Renal cortical epithelial cell (primary cell): ENCODE results near the gene FAM222A. TPM values are rescaled to one million over a fixed set of nuclear protein-coding genes. Genes with fewer than 3 reads are reported as not detected.
A peak's percentile ranks its signal among the peaks of the same experiment; 100 is the strongest.

ENCODE experiments used
- DNase-seq: peaks from one replicate; pipeline ENCODE4 v3.0.0-alpha.2; 2011; ENCODE audit warnings: low read depth
- total RNA-seq: library from RNA; depleted of rRNA; stranded (reverse); fragments of >200 nt; gene quantifications from 2 replicates; pipeline ENCODE4 v1.2.3, GENCODE V29; 2014

FAM222A gene
- total RNA-seq, 1 donor from 2014 or later = 3.1 TPM

DNA sequence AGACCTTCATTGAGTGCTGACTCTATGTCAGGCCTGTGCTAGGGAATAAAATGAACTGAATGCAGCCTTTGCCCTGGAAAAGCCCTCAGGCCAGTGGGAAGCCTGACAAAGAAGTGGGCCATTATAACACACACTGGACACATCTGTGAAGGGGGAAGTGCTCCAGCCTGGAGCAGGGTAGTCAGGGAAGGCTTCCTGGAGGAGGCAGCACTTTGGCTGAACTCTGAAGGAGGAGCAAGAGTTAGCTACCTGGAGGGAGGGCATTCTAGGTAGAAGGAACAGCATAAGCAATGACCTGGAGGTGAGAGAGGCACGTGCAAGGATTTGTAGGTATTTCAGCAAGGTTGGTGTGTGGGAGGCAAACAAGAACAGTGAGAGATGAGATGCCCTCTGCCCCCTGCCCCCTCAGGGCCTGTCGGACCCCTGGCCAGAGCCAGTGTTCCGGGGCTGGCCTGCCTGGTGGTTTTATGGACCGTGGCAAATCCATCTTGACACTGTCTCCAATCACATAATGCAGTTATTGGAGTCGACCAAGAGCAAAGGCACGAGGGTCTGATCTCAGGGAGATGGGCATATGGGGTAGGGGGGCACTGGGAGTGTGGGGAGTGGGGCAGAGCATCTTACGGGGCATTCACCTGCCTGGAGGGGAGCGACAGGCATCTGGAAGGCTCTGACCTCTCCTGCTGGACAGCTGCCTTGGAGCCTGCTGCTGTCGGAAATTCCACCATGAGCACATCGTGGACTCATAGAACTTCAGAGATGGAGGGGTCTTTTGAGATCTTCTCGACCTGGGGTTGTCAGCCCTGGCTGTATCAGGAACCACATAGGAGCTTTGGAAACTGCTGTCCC is 2.7 kb upstream of the FAM222A start:
- DNase-seq = peak; percentile 87

DNA sequence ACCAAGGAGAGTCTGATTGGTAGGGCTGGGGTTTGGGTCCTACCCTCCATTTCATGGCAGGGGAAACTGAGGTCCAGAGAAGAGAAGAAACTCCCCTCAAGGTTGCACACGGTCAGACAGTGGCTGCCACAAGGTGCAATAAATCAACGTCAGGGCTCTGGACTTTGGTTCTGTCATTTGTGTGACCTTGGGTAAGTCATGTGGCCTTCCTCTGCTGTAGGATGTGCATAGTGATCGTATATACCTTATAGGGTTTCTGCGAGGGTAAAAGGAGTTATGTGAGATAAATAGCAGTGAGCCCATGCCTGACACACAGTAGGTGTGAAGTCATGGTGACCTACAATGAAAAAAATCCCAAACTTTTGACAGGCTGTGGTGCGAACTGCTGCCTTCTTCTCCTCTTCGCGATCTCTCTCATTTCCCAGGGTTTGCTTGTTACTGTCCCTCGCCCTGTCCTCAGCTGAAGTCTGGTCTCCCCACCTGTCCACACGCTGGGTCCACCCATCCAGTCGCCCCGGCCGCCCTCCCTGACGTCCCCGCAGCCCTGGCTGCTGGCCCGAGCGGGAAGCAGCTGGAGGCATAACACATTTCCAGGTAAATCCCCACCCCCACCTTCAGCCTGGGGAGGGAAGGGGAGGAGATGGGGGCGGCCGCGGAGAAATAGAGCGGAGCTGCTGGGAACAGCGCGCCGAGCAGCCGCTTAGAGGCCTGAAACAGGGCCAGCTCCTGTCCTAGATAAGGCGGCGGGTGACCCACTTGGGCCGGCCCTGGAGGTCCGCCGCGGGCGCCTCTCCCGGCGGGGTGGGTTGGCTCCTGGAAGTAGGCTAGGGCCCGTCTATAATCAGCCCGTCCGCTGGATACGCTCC is 1.8 kb upstream of the FAM222A start:
- no peak for DNase-seq

GRCh38 chr12:109714141-109714912 is 702 bp downstream of the FAM222A start:
- no peak for DNase-seq

DNA sequence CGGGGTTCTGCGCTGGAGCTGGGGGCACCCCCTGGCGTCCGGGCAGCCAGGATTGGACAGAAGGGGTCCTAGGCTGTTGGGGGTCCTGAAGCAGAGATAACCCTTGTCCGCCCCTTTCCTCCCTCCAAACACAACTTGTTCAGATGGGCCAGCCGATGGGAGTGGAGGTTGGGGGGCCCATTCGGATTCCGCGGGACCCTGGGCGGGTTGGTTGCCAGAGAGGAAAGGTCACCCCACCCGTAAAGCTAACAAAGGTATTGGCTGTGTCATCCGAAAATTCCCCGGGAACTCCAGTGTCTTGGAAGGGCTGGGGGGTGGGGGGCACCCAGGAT is 1.3 kb downstream of the FAM222A start:
- DNase-seq = no peak

DNA sequence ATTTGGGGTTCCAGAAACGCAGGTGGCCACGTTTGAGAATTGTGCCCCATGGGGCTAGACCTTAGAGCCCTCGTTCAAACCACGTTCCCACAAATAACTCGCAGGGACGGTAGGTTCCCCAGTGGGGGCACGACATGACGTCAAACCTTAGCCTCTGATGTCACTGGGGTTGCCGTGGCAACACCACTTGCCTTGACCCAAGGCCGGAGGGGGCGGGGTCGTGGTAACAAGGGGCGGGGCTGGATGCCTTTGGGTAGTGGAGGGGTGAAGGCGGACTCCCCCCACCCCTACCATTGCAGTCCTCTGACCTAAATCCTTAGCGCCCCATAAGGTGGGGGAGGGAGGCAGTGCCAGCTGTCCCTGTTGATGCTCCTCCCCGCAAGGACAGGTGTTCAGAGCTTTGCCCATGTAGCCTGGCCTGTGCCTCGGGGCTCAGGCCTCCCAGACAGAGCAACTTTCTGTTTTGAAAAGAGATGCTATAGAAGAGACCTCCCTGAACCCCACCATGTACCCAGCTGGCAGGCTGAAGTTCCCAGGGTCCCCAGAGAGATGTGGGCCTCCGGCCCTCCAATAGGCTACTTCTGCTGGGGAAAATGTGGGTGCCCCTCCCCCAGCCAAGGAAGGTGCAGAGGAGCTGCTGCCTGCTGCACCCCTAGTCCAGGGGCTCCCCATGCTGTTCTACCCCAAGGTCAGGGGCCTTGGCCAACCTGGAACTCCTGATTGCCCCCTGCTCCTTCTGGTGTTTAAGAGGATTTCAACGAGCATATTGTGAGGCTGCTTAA is 1.9 kb downstream of the FAM222A start:
- DNase-seq = no peak

- DNase-seq = no peak
Observed at GRCh38 chr12:109716092-109716479, 2.5 kb downstream of the FAM222A start.

DNA sequence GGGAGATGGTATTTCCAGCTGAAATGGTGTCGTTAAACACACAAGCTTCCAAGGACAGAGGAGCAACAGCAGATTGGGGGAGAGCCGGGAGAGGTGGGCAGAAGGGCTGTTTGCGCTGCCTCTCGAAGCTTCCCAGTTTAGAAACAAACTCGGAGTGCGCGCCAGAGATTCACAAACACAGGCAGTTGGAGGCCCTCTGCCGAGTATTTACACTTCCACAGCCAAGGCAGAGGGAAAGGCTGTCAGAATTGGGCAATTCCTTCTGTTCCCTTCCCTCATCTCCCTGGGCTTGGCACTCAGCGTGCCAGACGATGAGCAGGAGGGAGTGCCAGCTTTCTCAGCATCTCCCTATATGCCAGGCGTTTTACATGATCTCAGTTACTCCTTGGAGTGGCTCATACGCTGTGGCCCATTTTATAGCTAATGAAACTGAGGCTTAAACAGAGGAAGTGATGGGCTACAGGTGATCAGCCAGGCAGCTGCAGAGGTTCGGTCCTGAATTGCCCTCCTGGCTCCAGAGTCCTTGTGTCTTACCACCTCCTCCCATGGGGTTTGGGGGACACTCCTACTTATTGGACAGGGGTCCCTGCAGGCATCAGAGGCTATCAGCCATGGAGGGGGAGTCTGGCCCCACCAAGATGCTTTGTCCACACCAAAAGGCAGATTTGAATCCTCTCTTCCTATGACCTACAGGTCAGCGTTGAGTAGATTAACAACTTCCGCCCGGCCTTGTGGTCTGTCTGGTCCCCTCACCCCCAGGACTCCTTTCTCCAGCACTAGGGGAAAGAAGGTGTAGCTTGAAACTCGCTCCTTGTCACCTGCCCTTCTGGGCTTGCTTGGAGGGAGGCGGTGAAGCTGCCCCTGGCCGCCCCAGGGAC is 3.1 kb downstream of the FAM222A start:
- DNase-seq = no peak

- DNase-seq = no peak
Observed at GRCh38 chr12:109717390-109718357, 4.0 kb downstream of the FAM222A start.

GRCh38 chr12:109718390-109718789 is 4.8 kb downstream of the FAM222A start:
- DNase-seq = no peak

DNA sequence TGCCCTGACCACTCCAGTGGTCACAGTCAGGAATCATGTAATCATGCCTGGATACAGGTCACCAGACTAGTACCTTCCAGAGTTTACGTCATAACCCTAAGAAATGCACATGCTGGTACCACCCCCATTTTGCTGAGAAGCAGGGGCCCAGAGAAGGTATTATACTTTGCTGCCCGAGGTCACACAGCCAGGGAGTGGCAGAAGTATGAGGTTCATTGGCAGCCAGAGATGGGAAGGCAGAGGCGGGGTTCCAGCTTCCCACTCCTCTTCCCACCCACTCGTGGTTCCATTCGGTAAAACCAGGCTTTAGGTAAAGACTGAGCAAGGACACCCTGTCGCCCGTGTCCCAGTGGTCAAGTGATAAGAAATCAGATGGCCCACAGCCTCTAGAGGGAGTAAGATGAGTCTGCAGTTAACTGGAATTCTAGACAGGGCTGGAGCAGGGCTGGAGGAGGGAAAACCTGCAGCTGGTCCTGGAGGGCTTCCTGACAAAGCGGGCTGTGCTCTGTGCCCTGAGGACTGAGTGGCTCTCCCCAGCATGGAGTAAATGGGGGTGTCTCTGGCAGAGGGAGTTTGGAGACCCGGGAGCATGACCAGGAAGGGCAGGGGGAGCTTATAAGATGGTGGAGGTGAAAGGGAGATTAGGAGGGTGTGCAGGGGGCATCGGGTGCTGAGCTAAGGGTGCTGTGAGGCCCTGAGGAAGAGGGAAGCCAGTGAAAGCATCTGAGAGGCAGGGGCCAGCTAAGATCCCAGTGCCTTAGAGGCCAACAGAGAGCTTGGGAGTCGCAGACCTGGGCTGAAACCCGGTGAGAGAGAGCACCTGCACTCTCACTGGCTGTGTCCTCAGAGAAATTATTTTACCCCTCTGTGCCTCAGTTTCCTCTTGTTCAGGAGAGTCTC is 5.7 kb downstream of the FAM222A start:
- no peak for DNase-seq

- DNase-seq = peak; percentile 51
Observed at GRCh38 chr12:109720152-109720856, 6.7 kb downstream of the FAM222A start.

- DNase-seq = no peak
Observed at GRCh38 chr12:109720857-109721189, 7.2 kb downstream of the FAM222A start.

GRCh38 chr12:109721276-109721675 is 7.7 kb downstream of the FAM222A start:
- DNase-seq = no peak

GRCh38 chr12:109722022-109722720 is 8.5 kb downstream of the FAM222A start:
- DNase-seq = no peak

GRCh38 chr12:109722721-109723094 is 9.1 kb downstream of the FAM222A start:
- DNase-seq = no peak

DNA sequence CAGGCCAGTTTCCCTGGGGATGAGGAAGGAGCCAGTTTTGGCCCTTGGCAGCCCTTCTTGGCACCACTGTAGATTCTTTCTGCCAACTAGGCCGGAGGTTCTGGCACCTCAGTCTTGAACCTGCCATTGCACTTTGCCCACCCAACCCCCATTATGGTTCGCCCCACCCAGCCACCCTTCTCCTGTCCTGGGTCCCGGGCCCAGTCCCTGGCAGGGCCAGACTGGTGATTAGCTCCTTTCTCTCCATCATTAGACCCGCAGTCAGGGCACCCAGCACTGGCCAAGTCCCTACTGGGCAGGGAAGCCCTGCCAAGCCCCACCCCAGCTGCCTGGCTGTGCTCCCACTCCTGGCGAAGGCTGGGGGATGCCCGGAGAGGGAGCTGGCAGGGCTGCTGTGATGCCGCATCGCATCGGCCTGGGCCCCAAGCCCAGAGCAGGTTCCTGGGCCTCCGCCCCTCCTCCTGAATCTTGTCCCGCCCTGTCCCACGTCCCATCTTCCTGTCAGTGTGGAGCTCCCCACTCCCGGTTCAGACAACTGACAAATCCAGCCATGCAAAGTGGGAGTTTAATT is 9.8 kb downstream of the FAM222A start:
- DNase-seq = no peak
